Measurements from ENCODE around the gene GVQW3.

The GVQW3 gene

DNA sequence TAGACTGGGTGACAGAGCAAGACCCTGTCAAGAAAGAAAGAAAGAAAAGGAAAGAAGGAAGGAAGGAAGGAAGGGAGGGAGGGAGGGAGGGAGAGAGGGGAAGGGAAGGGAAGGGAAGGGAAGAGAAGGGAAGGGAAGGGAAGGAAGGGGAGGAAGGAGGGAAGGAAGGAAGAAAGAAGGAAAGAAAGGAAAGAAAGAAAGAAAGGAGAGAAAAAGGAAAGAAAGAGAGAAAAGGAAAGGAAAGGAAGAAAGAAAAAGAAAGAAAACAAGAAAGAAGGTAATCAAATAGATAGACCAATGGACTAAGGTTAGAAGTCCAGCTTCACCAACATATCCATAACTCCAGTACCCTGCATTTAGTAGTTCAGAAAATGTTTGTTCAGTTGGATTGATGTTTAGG, 45.5 kb downstream of the GVQW3 start:
- no peak for DNase-seq
- in situ Hi-C loops (cut with HindIII; ENCODE audit: low pct_ligation_motif_present, low pct_unique_long_range_greater_than_20kb, low sequenced_read_pairs) = no loop called here

DNA sequence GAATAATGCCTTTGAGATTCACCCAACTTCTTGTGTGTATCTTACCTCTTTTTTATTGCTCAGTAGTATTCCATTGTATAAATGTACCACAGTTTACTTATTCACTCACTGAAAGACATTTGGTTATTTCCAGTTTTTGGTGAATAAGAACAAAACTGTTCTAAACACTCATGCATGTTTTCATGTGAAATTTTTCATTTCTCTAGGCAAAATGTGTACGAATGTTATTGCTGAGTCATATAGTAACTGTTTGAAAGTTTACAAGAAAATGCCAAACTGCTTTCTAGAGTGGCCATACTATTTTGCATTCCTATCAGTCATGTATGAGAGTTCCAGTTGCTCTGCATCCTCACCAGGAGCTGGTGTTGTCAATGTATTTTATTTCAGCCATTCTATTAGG, 54.9 kb downstream of the GVQW3 start:
- in situ Hi-C loops (cut with HindIII; ENCODE audit: low pct_ligation_motif_present, low pct_unique_long_range_greater_than_20kb, low sequenced_read_pairs) = no loop called here

DNA sequence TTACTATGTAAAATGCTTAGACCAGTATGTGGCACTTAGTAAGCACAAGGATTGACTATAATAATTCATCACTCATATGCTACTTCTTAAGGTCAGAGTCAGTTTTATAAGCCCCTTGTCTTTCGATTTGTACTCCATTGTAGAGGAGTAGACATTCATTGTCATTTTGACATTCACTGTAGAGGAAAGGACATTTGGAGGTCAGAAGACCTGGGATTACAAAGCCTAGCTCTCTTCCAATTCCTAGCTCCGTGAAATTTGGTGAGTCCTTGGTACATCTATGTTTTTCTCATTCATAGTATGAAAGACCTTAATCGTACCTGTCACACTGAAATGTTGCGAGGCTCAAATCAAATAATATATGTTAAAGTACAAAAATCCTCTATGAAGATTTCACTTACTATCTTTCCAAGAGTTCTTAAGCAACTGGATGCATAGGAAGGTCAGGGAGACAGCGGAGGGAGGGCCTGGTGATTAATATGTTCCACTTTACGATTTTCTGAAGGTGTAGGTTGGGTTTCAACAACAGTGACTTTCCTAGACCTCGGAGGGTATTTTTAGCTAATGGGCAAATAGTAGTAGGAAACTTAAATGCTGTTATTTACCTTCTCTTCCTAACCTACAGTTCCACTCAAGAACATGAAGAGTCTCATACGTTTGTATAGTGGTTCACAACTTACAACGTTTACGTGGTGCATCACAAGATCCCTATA, 62.3 kb downstream of the GVQW3 start:
- DNase-seq = no peak
- in situ Hi-C loops (cut with HindIII; ENCODE audit: low pct_ligation_motif_present, low pct_unique_long_range_greater_than_20kb, low sequenced_read_pairs) = no loop called here

More for the DNA sequence above, 54.9 kb downstream of the GVQW3 start:
- no peak for DNase-seq

DNA sequence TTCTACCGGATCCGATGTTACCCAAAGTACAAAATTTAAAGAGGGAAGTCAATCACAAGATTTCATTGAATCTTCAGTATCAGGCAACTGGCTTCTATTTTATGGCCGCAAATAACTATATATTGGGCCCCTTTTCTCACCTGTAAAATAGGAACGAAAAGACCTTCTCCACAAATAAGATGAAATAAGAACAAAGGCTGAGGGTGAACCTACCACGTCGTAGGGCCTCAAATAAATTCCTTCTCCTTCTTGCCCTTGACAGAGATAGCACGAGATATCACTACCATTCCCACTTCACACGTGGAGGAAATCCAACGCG, 62.9 kb downstream of the GVQW3 start:
- in situ Hi-C loops (cut with HindIII; ENCODE audit: low pct_ligation_motif_present, low pct_unique_long_range_greater_than_20kb, low sequenced_read_pairs) = no loop called here
- DNase-seq = no peak

DNA sequence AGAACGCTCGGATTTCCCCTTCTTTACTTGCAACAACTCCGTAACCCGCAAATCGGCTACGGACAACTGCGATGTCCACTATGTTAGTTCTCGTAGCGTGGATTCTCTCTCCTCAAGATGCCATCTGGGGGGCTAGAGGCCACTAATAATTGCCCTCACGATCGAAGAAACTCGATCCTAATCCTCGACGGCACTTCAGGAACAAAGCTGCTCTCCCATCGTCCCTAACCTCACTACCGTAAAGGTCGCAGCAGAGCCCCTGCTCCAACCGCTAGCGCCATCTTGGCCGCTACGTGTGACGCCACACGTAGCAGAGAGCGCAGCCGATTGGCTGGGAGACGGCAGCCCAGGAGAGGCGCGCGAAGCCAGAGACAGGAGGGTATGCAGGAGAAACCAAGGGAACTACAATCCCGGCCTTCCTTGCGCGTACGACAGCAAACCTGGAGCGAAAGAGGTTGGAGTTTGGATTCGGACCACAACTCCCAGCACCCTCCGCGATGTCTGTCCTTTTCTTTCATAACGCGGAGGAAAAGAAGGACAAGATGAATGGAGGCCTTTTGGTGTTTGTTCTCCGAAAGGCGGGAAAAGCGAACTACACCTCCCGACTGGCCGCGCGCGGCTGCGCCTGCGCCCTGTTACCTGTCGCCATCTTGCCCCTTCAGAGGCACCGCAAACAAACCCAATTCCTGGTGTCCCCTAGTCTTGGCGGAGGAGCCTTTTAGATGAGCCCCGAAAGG, 63.4 kb downstream of the GVQW3 start, which contains the start of gene EMSY:
TSS of gene EMSY (plus strand) at position 635 of the 737 bp plus-strand sequence. CDS start 1,921 bp downstream, outside the sequence.
- peak; percentile 96 for DNase-seq
- in situ Hi-C loops (cut with HindIII; ENCODE audit: low pct_ligation_motif_present, low pct_unique_long_range_greater_than_20kb, low sequenced_read_pairs) = no loop called here

DNA sequence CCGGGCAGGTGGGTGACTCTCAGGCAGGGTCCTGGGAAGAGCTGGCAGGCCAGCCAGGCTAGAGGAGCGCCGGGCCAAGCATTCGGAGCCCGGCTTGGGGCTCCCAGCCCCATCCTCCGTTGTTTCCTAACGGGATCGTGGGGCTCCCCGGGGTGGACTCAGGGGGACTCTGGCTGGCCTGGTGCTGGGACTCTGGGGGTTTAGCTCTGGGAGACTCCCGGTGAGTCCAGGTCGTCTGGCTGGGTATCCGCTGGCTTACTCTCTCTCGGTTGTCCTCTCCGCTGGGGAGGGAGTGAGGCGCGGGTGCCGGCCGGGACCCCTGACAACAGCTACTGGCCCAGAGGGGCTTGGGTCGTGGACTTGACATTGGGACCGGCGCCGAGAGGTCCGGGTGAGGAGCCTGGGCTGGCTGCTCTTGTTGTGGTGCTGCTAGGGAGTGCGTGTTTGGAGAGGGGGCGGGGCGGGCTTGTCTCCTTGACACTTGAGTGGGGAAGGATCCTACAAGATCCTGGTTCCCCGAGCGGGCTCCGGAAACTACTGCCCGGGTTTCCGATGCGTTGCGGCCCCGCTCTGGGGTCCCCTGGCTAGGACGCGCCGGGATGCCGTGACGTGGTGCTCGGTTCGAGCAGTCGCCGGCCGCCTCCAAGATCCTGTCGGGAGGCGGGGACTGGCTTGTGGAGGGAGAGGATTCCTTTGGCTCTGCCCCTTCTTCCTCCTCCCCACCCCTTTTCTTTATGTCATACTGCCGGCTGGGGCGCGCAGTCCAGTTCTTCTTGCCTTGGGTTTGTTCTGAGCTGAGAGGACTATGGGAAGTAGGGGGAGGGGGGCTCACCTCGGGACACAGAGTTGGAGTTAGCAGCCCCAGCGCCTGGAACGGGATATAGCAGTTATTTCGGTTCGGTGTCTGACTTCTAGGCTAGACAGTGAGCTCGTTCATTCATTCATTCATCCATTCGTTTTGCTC, 64.3 kb downstream of the GVQW3 start:
- in situ Hi-C loops (cut with HindIII; ENCODE audit: low pct_ligation_motif_present, low pct_unique_long_range_greater_than_20kb, low sequenced_read_pairs) = no loop called here
- peak; percentile 87 for DNase-seq

DNA sequence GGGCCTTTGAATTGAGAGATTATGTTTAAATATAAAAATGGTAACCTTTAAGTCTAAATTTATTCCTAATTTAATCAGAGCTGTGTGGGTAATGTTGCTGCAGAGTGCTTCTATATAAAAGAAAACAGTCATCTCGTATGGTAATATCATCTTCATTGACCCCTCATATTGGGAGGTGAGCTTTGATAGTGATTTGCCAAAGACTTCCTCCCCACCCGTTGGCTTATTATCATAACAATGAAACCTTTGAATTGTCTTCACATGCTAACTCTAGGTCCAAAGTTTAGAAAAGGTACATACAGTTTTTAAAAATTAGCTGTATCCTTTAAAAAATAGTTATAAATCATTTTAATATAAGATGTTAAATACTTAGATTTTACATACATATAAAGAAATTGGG, 67.4 kb downstream of the GVQW3 start:
- in situ Hi-C loops (cut with HindIII; ENCODE audit: low pct_ligation_motif_present, low pct_unique_long_range_greater_than_20kb, low sequenced_read_pairs) = no loop called here
- no peak for DNase-seq

DNA sequence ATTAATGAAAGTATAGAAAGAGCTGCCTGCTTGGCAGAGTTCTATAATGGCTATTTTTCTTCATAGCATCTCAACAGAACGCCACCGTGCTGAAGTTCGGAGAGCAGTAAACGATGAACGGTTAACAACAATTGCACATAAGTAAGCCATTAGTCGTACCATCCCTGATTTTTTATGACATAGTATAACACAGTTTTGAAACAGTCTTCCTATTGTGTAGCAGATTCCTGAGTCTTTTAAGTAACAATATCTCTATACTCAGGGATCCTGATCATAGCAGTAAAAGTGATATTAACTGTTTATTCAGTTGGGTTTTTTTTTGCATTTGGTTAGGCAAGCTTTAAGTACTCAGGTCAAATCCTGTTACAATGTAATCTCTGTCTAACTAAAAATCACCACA, 72.1 kb downstream of the GVQW3 start:
- in situ Hi-C loops (cut with HindIII; ENCODE audit: low pct_ligation_motif_present, low pct_unique_long_range_greater_than_20kb, low sequenced_read_pairs) = no loop called here
- DNase-seq = peak; percentile 22

DNA sequence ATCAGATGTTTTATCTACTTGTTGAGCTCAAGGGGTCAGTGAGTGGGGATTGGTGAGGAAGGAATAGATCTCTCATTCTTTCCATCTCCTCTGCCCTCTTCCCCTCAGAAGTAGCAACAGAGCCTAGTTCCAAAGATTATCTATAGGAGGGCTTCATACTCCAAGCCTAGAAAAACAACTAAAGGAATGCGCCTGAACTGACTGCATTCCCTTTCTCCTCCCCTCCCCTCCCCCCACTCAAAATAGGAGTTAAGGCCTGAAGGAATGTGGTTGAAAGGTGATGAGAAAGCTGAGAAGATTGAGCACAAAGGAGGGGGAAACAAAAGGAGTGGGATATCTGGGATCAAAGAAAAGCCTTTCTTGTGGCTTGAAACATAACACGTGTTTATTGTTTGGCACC, 74.2 kb downstream of the GVQW3 start:
- no peak for DNase-seq
- in situ Hi-C loops (cut with HindIII; ENCODE audit: low pct_ligation_motif_present, low pct_unique_long_range_greater_than_20kb, low sequenced_read_pairs) = no loop called here

DNA sequence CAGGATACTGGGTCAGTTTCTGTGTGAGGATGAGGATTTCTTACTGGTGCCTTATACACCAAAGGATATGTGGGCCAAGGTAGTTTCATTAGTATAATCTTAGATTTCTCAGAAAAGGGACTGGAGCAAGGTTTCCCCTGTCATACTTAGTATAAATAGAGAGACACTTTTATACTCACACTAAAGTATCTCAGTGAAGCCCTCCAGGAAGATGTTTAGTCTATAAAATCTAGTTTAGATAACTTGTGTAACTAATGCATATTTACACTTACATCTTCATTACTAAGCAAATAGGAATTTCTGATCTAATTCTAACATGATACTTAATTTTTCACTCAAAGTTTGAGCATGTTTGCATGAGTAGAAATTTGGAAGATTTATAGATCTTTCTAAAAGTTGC, 74.8 kb downstream of the GVQW3 start:
- no peak for DNase-seq
- in situ Hi-C loops (cut with HindIII; ENCODE audit: low pct_ligation_motif_present, low pct_unique_long_range_greater_than_20kb, low sequenced_read_pairs) = no loop called here

DNA sequence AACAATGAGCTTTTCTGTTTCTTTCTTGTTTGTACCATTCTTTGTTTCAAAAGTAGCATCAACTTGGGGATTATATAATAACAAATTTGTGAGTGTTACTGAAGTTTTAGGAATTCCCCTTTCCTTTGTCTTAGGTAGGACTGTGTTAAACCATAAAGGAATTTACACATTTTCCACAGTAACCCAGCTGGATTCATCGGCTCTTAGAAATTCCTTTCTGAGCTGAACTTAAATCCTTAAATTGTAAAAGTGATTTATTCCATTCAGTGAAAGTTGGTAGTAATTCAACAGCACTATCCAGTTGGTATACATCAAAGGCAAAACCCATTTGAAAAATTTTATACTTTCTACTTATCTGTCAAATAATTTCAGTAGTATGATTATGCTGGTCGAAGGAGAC, 75.4 kb downstream of the GVQW3 start:
- in situ Hi-C loops (cut with HindIII; ENCODE audit: low pct_ligation_motif_present, low pct_unique_long_range_greater_than_20kb, low sequenced_read_pairs) = no loop called here
- no peak for DNase-seq
